K562 (cell line): ENCODE data around the gene USH2A. TPM values are rescaled to one million over a fixed set of nuclear protein-coding genes. Genes with fewer than 3 reads are reported as not detected.

Source experiments
- ATAC-seq: fragments of 200-7000 bp; cut with Tn5 transposase; 3 replicates; pipeline ENCODE4 v1.9.1; 2020; ENCODE audit warnings: moderate library complexity
- BruUV-seq: library from RNA; stranded (reverse); fragments of 400-500 nt; replicated peaks from 2 replicates; lab custom pipeline; 2021; lab: Mats Ljungman, UMichigan
- CTCF ChIA-PET: fragments of 300-600 bp; formaldehyde crosslinking; extraction: SDS; loops from one replicate; lab custom pipeline; 2021; ENCODE audit warnings: low intra/inter-chr PET ratio; lab: Yijun Ruan, JAX
- POLR2A ChIA-PET: fragments of 300-600, 350-650 bp; sonication (Branson Sonifier 250); formaldehyde crosslinking; extraction: SDS; loops from one replicate; lab custom pipeline; 2021; ENCODE audit warnings: antibody characterized with exemption, inconsistent platforms; lab: Yijun Ruan, JAX
- DNase-seq, 4 experiments: peaks; one replicate each; pipeline versions ENCODE4 v3.0.0 to v3.0.0-alpha.2; 2011 to 2018; ENCODE audit warnings: low spot score in 3 of 4, mixed read lengths in 3 of 4; ENCODE audit errors: extremely low read depth in 1 of 4
- FAIRE-seq: peaks from 2 replicates; lab custom pipeline; 2011; peaks lifted over from hg19 to GRCh38; lab: Jason Lieb, UNC
- H2AFZ ChIP-seq: 2 replicates; pipeline ENCODE4 v1.6.0; 2011; ENCODE audit warnings: low read depth, low read length, control low read depth, inconsistent platforms
- H3K27ac ChIP-seq: fragments of 200-600 bp; 3 replicates; pipeline ENCODE4 v1.8.0; 2011; ENCODE audit warnings: low read depth, mild to moderate bottlenecking, control low read depth, inconsistent platforms, low read length, moderate library complexity, mixed read lengths; ENCODE audit errors: extremely low read depth
- H3K27me3 ChIP-seq, 2 experiments: fragments of 300-600 bp in 1 of 2; 2 replicates in 1 of 2; 3 replicates in 1 of 2; pipeline versions ENCODE4 v1.6.0 to v1.8.0; 2011; ENCODE audit warnings: inconsistent platforms in 2 of 2, low read length in 2 of 2, mild to moderate bottlenecking in 1 of 2, mixed read lengths in 1 of 2, moderate library complexity in 1 of 2; ENCODE audit not compliant: control insufficient read depth in 2 of 2, insufficient read depth in 2 of 2
- H3K36me3 ChIP-seq: fragments of 300-600 bp; 3 replicates; pipeline ENCODE4 v1.8.0; 2011; ENCODE audit warnings: mild to moderate bottlenecking, low read length, inconsistent platforms; ENCODE audit not compliant: control insufficient read depth, insufficient read depth
- H3K4me1 ChIP-seq, 2 experiments: fragments of 200-600 bp in 1 of 2; replicated peaks in 1 of 2; 2 replicates in 1 of 2; 3 replicates in 1 of 2; pipeline versions ENCODE4 v1.5.1 to v1.8.0; 2011; ENCODE audit warnings: inconsistent platforms in 2 of 2, low read length in 2 of 2, mild to moderate bottlenecking in 1 of 2, mixed read lengths in 1 of 2, moderate library complexity in 1 of 2; ENCODE audit not compliant: control insufficient read depth in 2 of 2, insufficient read depth in 2 of 2
- H3K4me2 ChIP-seq: 2 replicates; pipeline ENCODE4 v1.6.1; 2011; ENCODE audit warnings: low read length, control low read depth, inconsistent platforms, mixed read lengths; ENCODE audit not compliant: insufficient read depth
- H3K4me3 ChIP-seq: fragments of 200-600 bp; sonication (generic), shearing (Covaris generic); 2 replicates; pipeline ENCODE4 v1.5.1; 2016; ENCODE audit warnings: control low read depth, inconsistent platforms
- H3K79me2 ChIP-seq: fragments of 200-600 bp; 3 replicates; pipeline ENCODE4 v1.8.0; 2011; ENCODE audit warnings: low read length, inconsistent platforms; ENCODE audit not compliant: control insufficient read depth, insufficient read depth
- H3K9ac ChIP-seq, 2 experiments: 2 replicates each; pipeline versions ENCODE4 v1.6.0 to v1.6.1; 2011; ENCODE audit warnings: low read depth in 2 of 2, low read length in 2 of 2, control low read depth in 1 of 2, inconsistent platforms in 1 of 2, mild to moderate bottlenecking in 1 of 2, mixed read lengths in 1 of 2; ENCODE audit not compliant: insufficient read depth in 1 of 2
- H3K9me1 ChIP-seq: one replicate; pipeline ENCODE4 v1.6.0; 2011; ENCODE audit warnings: inconsistent platforms, mild to moderate bottlenecking, low read length, moderate library complexity; ENCODE audit not compliant: control insufficient read depth, insufficient read depth
- H3K9me3 ChIP-seq: replicated peaks from 2 replicates; pipeline ENCODE4 v1.5.1; 2011; ENCODE audit warnings: low read depth, low read length, inconsistent platforms; ENCODE audit not compliant: control insufficient read depth, insufficient read depth
- H4K20me1 ChIP-seq: replicated peaks from 2 replicates; pipeline ENCODE4 v1.6.1; 2011; ENCODE audit warnings: low read length, inconsistent platforms, mixed read lengths; ENCODE audit not compliant: control insufficient read depth, insufficient read depth
- CREBBP ChIP-seq: IDR thresholded peaks from one replicate; pipeline ENCODE4 v1.6.1; 2012; ENCODE audit warnings: low read depth, mild to moderate bottlenecking, control low read depth, inconsistent platforms, low read length
- MIER1 ChIP-seq: fragments of 450-650 bp; IDR thresholded peaks from 2 replicates; pipeline ENCODE4 v1.6.1; 2016; ENCODE audit warnings: antibody characterized with exemption, mild to moderate bottlenecking, low read depth
- XRCC4 ChIP-seq: IDR thresholded peaks from one replicate; pipeline ENCODE4 v1.6.1; 2011; ENCODE audit not compliant: insufficient read depth, insufficient read length; ENCODE audit errors: extremely low read depth
- ZNF57 ChIP-seq: fragments of 450-650 bp; formaldehyde crosslinking; IDR thresholded peaks from 2 replicates; pipeline ENCODE4 v1.4.0; 2020; ENCODE audit warnings: mild to moderate bottlenecking, moderate library complexity
- WGBS: fragments of 100-300 bp; shearing (Covaris generic); methylation state at CpG from one replicate; pipeline ENCODE4 v1.1.6; 2016; ENCODE audit warnings: low coverage, mixed read lengths; ENCODE audit not compliant: insufficient coverage; ENCODE audit errors: missing lambda C conversion rate; 5-methylcytosine and 5-hydroxymethylcytosine counted together
- in situ Hi-C: fragments of 300-500 bp; cut with MboI; formaldehyde crosslinking; loops from 4 replicates; pipeline ENCODE4 v1.15.0; 2018; ENCODE audit warnings: inconsistent platforms, mixed read lengths
- intact Hi-C: fragments of 100-400 bp; cut with micrococcal nuclease; formaldehyde crosslinking; loops from 2 replicates; pipeline ENCODE4 v1.14.2; 2022
- polyA plus RNA-seq, 8 experiments: library from polyadenylated mRNA; depleted of rRNA in 4 of 8; stranded (reverse) in 5 of 8; unstranded in 3 of 8; fragments of >200 nt; fragmentation: Nextera tagmentation in 2 of 8; fragmentation: Illumina TruSeq in 1 of 8; extraction: Ambion mirVana in 2 of 8; extraction: Trizol in 1 of 8; gene quantifications; 2 replicates each; pipeline versions ENCODE4 v1.2.1 to v1.2.3, GENCODE V29; 2011 to 2014; ENCODE audit warnings: inconsistent platforms in 1 of 8, missing spikeins in 1 of 8
- total RNA-seq, 7 experiments: library from RNA; depleted of rRNA in 6 of 7; stranded (reverse); fragments of >200 nt in 6 of 7; fragmentation: Illumina TruSeq in 2 of 7; extraction: Trizol in 2 of 7; gene quantifications; 2 replicates each; pipeline versions ENCODE4 v1.2.1 to v1.2.3, GENCODE V29; 2011 to 2021; ENCODE audit warnings: low replicate concordance in 1 of 7

The USH2A gene
- total and polyA plus RNA-seq, 9 of the 15 experiments (the other 6 are each of a cell fraction or from before 2014, with no cell fraction given), result under 0.01 TPM; not detected in 7

DNA sequence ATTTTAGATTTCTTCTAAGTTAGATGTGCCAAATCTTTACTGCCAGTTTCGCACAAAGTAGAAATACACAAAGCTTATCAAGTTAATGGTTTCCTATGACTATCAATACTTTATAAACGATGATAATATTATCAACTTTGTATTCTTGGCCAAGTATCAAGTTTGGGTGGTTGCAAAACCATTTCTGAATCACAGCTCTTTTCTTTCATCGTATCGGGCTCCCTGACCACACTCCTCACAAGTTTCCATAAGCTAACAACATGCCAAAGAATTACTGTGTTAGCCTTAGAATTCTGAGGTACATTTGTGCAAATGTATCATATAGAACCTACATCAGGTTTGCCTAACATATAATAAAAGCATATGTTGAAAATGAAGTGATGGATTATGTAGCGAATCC, 545.1 kb downstream of the USH2A start:
- Histone ChIP-seq H3K4me2 (no peak overlapping the region), H3K9ac (no peak overlapping the region), H3K27me3 (no peaks in the 10 kb centered on the region), H3K27ac (no peak overlapping the region), H3K79me2 (no peaks in the 10 kb centered on the region), H2AFZ (no peak overlapping the region), H3K4me3 (no peak overlapping the region)
- no TSS peak for BruUV-seq
- ChIA-PET CTCF (no interaction called here), POLR2A (no interaction called here)
- in situ Hi-C loops, result no loop called here
- ATAC-seq (no peak), FAIRE-seq (no peak), DNase-seq (no peak)
- WGBS, result 0% methylated on average over 5 of the region's 5 CpGs
- TF ChIP-seq XRCC4, result no peak
- TF ChIP-seq, all 486 proteins: peak for 0
- H3K36me3 ChIP-seq, result no peaks in the 10 kb centered on the region
- H3K9me1 ChIP-seq, result no peaks in the 10 kb centered on the region
- H3K9me3 ChIP-seq, result no peaks in the 10 kb centered on the region
- no peaks in the 10 kb centered on the region for H4K20me1 ChIP-seq
- intact Hi-C loops, result no loop called here
- no peaks in the 10 kb centered on the region for H3K4me1 ChIP-seq

DNA sequence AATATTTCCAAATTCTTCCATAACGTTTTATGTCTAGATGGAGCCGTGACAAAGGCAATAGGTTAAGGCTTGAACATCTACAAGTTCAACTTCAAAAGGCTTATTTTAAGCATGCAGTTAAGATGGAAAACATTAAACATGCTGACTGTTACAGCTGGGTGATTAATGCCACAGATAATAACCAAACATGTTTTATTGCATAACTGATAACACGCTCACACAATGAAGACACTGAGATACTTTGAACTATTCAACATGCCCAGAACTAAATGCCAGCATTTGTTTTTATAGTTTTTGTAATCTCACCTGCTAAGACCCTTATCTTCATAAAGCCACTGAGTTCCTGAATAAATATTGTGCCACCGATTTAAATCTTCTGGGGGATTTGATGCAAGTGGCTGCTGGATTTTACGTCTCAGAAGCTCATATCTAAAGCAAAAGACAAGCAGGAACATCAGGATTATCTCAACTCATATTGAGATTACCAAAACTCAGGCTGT, 545.7 kb downstream of the USH2A start:
- FAIRE-seq, result no peak

More for the DNA sequence above, 545.7 kb downstream of the USH2A start:
- Histone ChIP-seq H3K4me1 (no peaks in the 10 kb centered on the region), H3K9me1 (no peaks in the 10 kb centered on the region), H3K36me3 (no peaks in the 10 kb centered on the region), H3K9me3 (no peaks in the 10 kb centered on the region), H3K9ac (no peak overlapping the region), H3K4me2 (no peak overlapping the region), H4K20me1 (no peaks in the 10 kb centered on the region), H3K4me3 (no peak overlapping the region), H2AFZ (no peak overlapping the region), H3K79me2 (no peaks in the 10 kb centered on the region), H3K27me3 (no peaks in the 10 kb centered on the region), H3K27ac (no peak overlapping the region)
- ChIA-PET POLR2A (no interaction called here), CTCF (no interaction called here)
- WGBS, result 0% methylated on average over 5 of the region's 5 CpGs
- ATAC-seq (no peak), DNase-seq (no peak)
- intact Hi-C loops (no loop called here), in situ Hi-C loops (no loop called here)
- BruUV-seq, result no TSS peak
- no peak for TF ChIP-seq ZNF57 (CRISPR knock-in tag)
- no peak for TF ChIP-seq CREBBP
- no peak for TF ChIP-seq MIER1
- TF ChIP-seq, all 486 proteins: peak for 0
